Fibroblast of pulmonary artery (primary cell): ENCODE measurements around the gene A3GALT2.

Experiments
- DNase-seq: peaks from one replicate; pipeline ENCODE4 v3.0.0-alpha.2; 2010; ENCODE audit warnings: low read depth
- H3K4me3 ChIP-seq: replicated peaks from 2 replicates; pipeline ENCODE4 v1.5.1; 2011; ENCODE audit warnings: low read depth, mild to moderate bottlenecking, control low read depth, low read length, moderate library complexity
- TF ChIP-seq, protein P1 (sequence below): IDR thresholded peaks from 2 replicates; pipeline ENCODE4 v1.5.1; 2011; ENCODE audit warnings: mild to moderate bottlenecking, control low read depth, low read length, inconsistent platforms; ENCODE audit errors: missing control alignments

A3GALT2 gene

DNA sequence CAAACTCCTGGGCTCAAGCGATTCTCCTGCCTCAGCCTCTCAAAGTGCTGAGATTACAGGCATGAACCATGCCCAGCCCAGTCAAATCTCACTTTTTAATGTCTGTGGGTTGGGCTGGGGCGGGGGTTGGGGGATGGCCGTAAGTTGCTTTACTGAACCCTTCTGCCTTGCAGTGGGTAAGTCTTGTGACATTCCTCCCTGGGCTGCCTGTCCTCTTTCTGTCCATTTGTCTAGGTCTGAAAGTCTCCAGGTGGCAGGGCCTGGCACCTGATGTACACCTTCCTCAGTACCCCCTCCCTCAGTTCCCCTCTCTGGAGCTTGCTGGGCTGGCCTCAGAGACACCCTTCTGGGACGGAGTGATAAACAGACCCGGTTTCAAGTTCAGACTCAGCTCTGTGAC is 51.3 kb downstream of the A3GALT2 start:
- TF ChIP-seq, protein P1, sequence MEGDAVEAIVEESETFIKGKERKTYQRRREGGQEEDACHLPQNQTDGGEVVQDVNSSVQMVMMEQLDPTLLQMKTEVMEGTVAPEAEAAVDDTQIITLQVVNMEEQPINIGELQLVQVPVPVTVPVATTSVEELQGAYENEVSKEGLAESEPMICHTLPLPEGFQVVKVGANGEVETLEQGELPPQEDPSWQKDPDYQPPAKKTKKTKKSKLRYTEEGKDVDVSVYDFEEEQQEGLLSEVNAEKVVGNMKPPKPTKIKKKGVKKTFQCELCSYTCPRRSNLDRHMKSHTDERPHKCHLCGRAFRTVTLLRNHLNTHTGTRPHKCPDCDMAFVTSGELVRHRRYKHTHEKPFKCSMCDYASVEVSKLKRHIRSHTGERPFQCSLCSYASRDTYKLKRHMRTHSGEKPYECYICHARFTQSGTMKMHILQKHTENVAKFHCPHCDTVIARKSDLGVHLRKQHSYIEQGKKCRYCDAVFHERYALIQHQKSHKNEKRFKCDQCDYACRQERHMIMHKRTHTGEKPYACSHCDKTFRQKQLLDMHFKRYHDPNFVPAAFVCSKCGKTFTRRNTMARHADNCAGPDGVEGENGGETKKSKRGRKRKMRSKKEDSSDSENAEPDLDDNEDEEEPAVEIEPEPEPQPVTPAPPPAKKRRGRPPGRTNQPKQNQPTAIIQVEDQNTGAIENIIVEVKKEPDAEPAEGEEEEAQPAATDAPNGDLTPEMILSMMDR: no peak
- H3K4me3 ChIP-seq: no peak overlapping the region
- no peak for DNase-seq

DNA sequence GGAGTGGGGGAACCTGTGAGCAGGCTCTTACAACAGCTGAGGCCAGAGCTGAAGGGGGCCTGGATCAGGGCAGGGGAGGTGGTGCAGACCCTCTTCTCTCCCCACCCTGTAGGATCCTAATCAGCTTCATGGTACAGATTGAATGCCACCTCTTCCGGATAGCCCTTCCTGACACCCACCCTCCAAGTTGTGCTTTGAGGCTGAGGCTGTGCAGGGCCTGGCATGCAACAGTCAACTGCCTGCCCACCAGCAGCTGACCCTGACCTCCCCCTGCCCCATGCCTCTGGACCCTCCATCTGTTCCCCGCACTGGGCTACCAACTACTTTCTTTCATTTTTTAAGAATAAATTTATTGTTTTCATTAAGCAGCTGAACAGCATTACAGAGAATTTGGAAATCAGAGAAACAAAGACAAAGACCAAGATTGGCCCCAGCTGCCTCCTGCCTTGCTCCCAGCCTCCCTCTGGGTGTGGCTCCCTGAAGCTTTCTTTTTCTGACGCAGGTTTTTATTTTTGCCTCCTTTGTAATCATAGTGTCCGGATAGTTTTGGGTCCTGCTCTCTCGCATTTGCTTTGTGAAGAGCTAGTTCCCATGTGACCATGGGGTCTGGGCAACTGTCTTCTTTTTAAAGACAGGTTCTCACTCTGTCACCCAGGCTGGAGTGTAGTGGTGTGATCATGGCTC is 51.8 kb downstream of the A3GALT2 start:
- DNase-seq: no peak
- no peak overlapping the region for H3K4me3 ChIP-seq
- TF ChIP-seq, protein P1: no peak

DNA sequence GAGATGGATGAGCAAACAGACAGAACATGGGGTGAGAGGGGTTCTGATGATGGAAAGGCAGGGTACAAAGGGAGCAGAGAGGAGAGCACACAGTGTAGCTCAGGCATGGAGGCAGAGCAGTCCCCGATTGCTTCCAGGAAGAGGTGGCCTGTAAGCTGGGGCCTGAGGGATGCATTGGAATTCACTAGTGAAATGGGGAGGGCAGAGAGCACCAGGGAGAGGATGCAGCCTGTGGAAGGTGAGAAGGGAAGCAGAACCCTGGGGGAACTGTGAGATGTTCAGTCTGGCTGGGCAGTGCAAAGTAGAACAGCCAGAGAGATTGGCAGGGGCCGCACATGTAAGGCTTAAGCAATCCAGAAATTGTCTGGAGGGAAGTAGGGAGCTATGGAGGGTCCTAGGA is 52.4 kb downstream of the A3GALT2 start:
- TF ChIP-seq, protein P1: no peak
- DNase-seq: no peak
- no peak overlapping the region for H3K4me3 ChIP-seq

DNA sequence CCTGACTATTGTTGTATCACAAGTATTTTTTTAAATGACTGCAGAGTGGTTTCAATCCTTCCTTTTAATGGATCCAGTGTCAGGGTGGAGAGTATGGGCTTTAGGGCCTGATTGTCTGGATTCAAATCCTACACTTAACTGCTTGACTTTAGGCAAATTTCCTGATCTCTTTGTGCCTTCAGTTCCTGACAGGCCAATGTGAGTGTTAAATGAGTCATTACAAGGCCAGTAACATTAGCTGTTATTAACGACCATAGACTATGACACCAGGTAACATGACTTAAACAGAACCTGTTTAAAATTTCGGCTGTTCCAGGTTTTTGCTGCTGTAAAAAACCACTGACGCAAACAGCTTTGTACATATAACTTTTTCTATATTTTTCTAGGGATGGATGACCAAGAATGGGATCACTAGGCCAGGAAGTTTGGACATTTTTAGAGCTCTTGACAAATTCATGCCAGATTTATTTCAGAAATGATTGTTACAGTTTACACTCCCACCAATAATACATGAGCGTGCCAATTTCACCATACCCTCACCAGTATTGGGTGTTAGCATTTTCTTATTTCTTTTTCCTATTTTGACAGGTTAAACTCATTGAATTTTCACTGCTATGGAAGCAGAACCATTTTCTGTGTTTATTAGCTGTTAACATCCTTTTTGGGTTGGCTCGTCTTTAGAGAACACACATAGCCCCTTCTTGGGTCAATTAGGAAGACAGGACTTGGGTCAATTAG is 53.3 kb downstream of the A3GALT2 start:
- DNase-seq: no peak
- TF ChIP-seq, protein P1: no peak
- no peak overlapping the region for H3K4me3 ChIP-seq

DNA sequence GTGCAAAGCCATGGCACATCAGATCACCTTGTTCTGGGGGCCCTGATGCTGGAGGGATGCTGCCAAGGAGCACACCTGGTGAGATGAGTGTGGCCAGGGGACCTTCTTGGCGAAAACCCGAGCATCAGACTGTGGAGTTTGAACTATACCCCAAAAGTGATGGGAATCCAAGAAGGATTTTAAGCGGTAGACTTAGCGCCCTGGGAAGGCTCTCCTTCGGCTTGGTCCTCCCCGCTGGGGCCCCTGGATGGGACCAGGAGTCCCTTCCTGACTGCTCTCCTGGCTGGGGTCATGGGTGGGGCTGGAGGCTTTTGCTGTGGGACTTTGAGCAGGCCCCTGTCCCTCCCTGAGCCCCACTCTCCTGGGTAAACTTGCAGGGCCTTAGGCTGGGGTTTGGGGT is 54.1 kb downstream of the A3GALT2 start:
- H3K4me3 ChIP-seq: no peak overlapping the region
- TF ChIP-seq, protein P1: no peak

DNA sequence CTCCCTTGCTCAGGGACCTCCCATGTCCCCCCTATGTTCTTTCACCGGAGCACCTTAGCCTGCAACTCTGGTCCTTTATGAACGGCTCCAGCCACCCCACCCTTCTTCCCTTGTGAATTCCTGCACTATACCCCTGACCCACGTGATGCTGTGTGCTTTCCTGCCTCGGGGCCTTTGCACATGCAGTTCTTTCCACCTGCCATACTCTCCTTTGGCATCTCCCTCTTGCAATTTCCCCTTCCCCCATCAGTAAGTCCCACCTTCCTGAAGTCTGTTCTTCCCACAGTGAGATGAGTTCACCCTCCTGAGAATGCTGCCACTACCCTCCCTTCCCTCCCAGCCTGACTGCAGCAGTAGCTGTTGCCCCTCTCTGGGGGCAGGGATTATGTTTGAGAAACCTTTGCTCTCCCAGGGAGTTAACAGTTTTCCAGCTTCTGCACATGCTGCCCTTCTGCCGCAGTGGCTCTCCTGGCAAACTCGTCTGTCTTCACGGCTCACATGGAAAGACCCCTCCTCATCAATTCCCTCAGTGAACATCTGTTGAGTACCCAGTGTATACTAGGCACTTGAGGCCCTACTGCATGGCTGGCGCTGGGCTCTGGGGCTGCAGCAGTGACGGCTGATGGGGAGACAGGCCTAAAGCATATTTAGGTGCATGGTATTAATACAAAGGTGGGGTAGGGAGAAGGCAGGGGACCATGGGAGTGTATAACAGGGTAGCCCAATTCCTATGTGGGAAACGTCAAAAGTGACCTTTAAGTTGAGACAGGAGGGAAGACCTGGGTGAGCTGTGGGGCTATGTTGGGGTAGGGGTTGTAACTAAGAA is 54.9 kb downstream of the A3GALT2 start:
- TF ChIP-seq, protein P1: no peak
- DNase-seq: no peak
- no peak overlapping the region for H3K4me3 ChIP-seq

More for the DNA sequence above, 54.1 kb downstream of the A3GALT2 start:
- DNase-seq: no peak
